NB4 (cell line): Measurements from ENCODE around the gene ATRN.

Experiments
- MYC ChIP-seq: IDR thresholded peaks from 2 replicates; pipeline ENCODE4 v1.6.1; 2011; ENCODE audit warnings: low read depth, low read length
- POLR2A ChIP-seq: IDR thresholded peaks from 2 replicates; pipeline ENCODE4 v1.6.1; 2011; ENCODE audit warnings: mild to moderate bottlenecking; ENCODE audit not compliant: insufficient read length; ENCODE audit errors: extremely low read depth
- TF ChIP-seq, protein P1 (sequence below): IDR thresholded peaks from one replicate; pipeline ENCODE4 v1.5.1; 2012; ENCODE audit warnings: low read depth, low read length
- TF ChIP-seq, protein P2 (sequence below): IDR thresholded peaks from 2 replicates; pipeline ENCODE4 v1.6.1; 2011; ENCODE audit warnings: low read depth, low read length

DNA sequence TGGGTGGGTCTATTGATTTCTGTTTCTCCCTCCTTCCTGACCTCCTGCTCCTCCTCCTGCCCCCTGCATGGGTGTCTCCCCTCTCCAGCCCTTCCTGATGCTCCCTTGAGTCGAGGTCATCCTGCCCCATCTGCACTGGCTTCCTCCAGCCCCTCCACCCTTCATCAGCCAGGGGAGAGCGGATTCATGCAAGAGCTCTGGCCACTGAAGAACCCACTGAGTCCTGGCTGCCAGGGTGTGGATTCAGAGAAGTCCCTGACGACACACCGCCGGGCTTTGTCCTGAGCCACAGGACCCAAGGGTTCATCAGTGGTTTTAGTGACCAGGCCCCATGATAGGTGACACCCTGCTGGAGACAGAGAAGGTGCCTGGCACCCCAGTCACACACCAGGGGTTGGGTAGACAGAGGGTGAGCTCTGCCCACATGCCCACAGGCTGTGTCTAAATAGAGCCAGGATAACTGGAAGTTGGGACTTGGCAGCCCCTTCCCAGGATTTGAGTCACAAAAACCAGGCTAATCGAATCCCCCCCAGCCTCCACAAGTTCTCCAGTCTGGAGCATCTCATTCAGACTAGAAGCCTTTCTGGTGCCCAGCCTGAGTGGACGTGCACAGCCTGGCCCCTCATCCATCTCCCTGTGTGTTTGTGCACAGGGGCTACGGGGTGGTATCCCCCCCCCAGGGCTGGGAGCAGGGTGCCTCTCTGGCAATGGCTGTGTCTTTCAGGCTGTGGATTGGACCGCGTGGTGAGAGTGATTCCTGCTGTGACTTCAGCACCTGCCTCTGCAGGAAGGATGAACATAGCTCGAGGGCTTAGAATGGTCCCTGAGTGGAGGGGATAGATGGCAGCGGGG, 191.2 kb downstream of the ATRN start:
- TF ChIP-seq, protein P1, sequence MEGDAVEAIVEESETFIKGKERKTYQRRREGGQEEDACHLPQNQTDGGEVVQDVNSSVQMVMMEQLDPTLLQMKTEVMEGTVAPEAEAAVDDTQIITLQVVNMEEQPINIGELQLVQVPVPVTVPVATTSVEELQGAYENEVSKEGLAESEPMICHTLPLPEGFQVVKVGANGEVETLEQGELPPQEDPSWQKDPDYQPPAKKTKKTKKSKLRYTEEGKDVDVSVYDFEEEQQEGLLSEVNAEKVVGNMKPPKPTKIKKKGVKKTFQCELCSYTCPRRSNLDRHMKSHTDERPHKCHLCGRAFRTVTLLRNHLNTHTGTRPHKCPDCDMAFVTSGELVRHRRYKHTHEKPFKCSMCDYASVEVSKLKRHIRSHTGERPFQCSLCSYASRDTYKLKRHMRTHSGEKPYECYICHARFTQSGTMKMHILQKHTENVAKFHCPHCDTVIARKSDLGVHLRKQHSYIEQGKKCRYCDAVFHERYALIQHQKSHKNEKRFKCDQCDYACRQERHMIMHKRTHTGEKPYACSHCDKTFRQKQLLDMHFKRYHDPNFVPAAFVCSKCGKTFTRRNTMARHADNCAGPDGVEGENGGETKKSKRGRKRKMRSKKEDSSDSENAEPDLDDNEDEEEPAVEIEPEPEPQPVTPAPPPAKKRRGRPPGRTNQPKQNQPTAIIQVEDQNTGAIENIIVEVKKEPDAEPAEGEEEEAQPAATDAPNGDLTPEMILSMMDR, result no peak
- TF ChIP-seq POLR2A (no peak), MYC (no peak)
- TF ChIP-seq, protein P2, sequence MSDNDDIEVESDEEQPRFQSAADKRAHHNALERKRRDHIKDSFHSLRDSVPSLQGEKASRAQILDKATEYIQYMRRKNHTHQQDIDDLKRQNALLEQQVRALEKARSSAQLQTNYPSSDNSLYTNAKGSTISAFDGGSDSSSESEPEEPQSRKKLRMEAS, result no peak
